Type B pancreatic cell (in vitro differentiated cells): ENCODE results near the gene MAGI3. TPM values are rescaled to one million over a fixed set of nuclear protein-coding genes. Genes with fewer than 3 reads are reported as not detected.

Experiments
- DNase-seq: peaks from one replicate; pipeline ENCODE4 v3.0.0; 2021; ENCODE audit warnings: mixed read lengths; ENCODE audit not compliant: unreplicated experiment; ENCODE audit errors: extremely low spot score
- H3K27ac Mint-ChIP-seq: 2 replicates; pipeline ENCODE4 v1.8.0; 2021; ENCODE audit warnings: mild to moderate bottlenecking, mixed read lengths
- H3K27me3 Mint-ChIP-seq: 2 replicates; pipeline ENCODE4 v1.8.0; 2021; ENCODE audit warnings: mixed read lengths
- H3K36me3 Mint-ChIP-seq: 2 replicates; pipeline ENCODE4 v1.8.0; 2021; ENCODE audit warnings: mixed read lengths
- H3K4me1 Mint-ChIP-seq: one replicate; pipeline ENCODE4 v1.8.0; 2021; ENCODE audit warnings: mixed read lengths; ENCODE audit not compliant: unreplicated experiment
- H3K4me3 Mint-ChIP-seq: 2 replicates; pipeline ENCODE4 v1.8.0; 2021; ENCODE audit warnings: mild to moderate bottlenecking, mixed read lengths
- H3K9me3 Mint-ChIP-seq: 2 replicates; pipeline ENCODE4 v1.8.0; 2021; ENCODE audit warnings: mixed read lengths
- total RNA-seq: library from RNA; stranded (reverse); gene quantifications from 2 replicates; pipeline ENCODE4 v1.2.1, GENCODE V29; 2021; ENCODE audit warnings: low replicate concordance
- TF ChIP-seq, protein P1 (sequence below): fragments of 200-600 bp; sonication (generic); conservative IDR thresholded peaks from 2 replicates; pipeline ENCODE4 v1.5.0; 2021; ENCODE audit warnings: antibody characterized with exemption, mild to moderate bottlenecking

MAGI3 gene
- total RNA-seq, 1 donor from 2014 or later: 19.2 TPM

DNA sequence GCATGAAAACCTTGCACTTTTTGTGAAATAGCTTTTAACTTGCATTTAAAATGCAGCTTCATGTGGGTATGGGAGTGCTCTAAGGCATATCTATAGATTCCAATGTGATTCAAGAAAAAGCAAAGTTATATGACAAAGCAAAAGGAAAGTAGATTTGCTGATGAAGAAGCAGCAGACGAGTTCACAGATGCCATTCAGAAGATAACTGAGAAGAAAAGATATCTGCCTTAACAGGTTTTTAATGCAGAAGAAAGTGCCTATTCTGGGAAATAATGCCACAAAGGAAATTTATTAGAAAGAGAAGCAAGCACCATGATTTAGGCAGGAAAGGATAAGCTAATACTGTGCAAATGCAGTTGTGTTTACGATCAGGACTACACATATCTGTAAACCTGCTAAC, 300.9 kb downstream of the MAGI3 start:
- TF ChIP-seq, protein P1, sequence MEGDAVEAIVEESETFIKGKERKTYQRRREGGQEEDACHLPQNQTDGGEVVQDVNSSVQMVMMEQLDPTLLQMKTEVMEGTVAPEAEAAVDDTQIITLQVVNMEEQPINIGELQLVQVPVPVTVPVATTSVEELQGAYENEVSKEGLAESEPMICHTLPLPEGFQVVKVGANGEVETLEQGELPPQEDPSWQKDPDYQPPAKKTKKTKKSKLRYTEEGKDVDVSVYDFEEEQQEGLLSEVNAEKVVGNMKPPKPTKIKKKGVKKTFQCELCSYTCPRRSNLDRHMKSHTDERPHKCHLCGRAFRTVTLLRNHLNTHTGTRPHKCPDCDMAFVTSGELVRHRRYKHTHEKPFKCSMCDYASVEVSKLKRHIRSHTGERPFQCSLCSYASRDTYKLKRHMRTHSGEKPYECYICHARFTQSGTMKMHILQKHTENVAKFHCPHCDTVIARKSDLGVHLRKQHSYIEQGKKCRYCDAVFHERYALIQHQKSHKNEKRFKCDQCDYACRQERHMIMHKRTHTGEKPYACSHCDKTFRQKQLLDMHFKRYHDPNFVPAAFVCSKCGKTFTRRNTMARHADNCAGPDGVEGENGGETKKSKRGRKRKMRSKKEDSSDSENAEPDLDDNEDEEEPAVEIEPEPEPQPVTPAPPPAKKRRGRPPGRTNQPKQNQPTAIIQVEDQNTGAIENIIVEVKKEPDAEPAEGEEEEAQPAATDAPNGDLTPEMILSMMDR: no peak
- DNase-seq: no peak
- Mint-ChIP-seq H3K36me3 (peaks cover 53% of the 10 kb centered on the region), H3K4me1 (no peaks in the 10 kb centered on the region), H3K4me3 (no peak overlapping the region), H3K27ac (no peak overlapping the region), H3K9me3 (peaks cover 5% of the 10 kb centered on the region), H3K27me3 (no peaks in the 10 kb centered on the region)

DNA sequence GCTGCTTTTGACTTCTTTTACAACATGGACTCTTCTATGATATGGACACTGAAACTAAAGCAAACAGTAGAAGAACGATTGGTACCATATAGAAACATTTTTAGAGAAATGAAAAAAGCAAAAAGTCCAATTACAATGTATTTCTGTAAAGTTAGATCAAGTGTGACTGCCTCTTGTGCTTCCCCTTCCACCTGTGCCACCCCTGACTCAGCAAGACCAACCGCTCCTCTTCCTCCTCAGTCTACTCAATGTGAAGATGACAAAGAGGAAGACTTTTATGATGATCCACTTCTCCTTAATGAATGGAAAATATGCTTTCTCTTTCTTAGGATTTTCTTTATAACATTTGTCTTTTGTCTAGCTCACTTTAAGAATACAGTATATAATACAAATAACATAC, 302.0 kb downstream of the MAGI3 start:
- TF ChIP-seq, protein P1: no peak
- DNase-seq: no peak
- Mint-ChIP-seq H3K36me3 (peaks cover 57% of the 10 kb centered on the region), H3K4me3 (no peak overlapping the region), H3K27ac (no peak overlapping the region), H3K27me3 (no peaks in the 10 kb centered on the region), H3K4me1 (no peaks in the 10 kb centered on the region), H3K9me3 (peaks cover 5% of the 10 kb centered on the region)

DNA sequence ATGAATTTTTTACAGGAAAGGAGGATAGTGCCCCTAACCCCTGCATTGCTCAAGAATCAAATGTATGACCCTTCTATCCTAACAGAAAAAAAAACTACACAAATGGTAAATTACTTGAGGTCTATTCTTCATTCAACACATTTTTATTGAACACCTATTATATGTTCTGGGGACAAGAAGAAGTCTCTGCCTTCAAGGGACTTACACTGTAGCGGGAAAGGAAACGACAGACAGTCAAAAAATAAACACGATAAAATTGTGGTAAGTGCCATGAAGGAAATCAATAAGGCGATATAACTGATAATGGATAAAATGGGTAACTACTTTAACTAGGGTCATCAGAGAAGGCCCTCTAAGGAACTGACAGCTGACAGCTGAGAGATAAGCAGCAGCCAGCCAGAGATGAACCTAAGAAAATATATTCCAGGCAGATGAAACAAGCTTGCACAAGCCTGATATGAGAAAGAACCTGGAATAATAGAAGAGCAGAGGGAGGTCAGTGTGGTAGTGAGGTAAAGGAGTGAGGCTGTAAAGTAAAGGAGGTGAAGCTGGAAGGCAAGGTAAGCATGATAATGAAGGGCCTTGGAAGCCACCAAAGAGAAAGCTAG, 302.6 kb downstream of the MAGI3 start:
- Mint-ChIP-seq H3K4me3 (no peak overlapping the region), H3K27me3 (no peaks in the 10 kb centered on the region), H3K36me3 (peaks cover 63% of the 10 kb centered on the region), H3K4me1 (no peaks in the 10 kb centered on the region), H3K27ac (no peak overlapping the region), H3K9me3 (peaks cover 5% of the 10 kb centered on the region)
- TF ChIP-seq, protein P1: no peak
- no peak for DNase-seq

DNA sequence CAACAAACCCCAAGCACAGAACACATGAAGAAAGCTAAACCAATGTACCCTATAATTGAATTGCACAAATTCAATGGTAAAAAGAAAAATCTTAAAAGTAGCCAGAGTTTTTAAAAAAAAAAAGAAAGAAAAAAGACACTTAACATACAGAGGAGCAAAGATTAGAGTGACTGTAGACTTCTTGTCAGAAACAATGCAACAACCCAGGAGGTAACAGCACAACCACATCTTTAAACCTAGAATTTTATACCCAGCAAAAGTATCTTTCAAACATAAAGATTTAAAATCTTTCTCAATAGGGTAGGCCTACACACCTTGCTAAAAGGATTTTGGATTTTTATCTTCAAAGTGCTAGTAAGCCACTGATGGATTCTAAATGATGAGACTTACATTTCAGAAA, 304.6 kb downstream of the MAGI3 start:
- H3K27ac Mint-ChIP-seq: no peak overlapping the region
- TF ChIP-seq, protein P1: no peak
- no peak for DNase-seq
- no peaks in the 10 kb centered on the region for H3K27me3 Mint-ChIP-seq
- H3K36me3 Mint-ChIP-seq: peaks cover 60% of the 10 kb centered on the region
- H3K4me1 Mint-ChIP-seq: no peaks in the 10 kb centered on the region
- no peak overlapping the region for H3K4me3 Mint-ChIP-seq
- peaks cover 5% of the 10 kb centered on the region for H3K9me3 Mint-ChIP-seq

DNA sequence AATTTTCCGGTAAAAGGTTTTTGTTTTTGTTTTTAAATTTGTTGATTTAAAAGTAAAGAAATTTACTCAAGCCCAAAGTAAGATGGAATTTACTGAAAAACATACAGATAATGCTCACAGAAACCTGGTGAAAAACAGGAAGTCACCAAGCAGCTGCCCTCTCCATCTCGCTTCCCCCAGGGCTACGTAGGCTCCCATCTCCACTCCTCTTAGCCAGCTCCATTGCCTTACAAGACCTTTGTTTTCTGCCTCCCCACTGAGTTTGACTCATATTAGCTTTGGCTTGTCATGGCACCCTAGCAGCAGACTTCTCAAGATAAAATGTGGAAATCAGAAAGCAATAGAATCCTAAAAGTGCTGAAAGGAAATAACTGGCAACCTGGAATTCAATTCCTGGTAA, 311.1 kb downstream of the MAGI3 start:
- H3K27ac Mint-ChIP-seq: no peak overlapping the region
- no peaks in the 10 kb centered on the region for H3K4me1 Mint-ChIP-seq
- H3K4me3 Mint-ChIP-seq: no peak overlapping the region
- TF ChIP-seq, protein P1: no peak
- DNase-seq: no peak
- H3K27me3 Mint-ChIP-seq: no peaks in the 10 kb centered on the region
- peaks cover 25% of the 10 kb centered on the region for H3K36me3 Mint-ChIP-seq
- H3K9me3 Mint-ChIP-seq: no peaks in the 10 kb centered on the region
